Astrocyte (in vitro differentiated cells and primary cell): ENCODE measurements around the gene PIGU. TPM values are rescaled to one million over a fixed set of nuclear protein-coding genes. Genes with fewer than 3 reads are reported as not detected.

ENCODE experiments used
- DNase-seq: peaks from one replicate; pipeline ENCODE4 v3.0.0-alpha.2; 2010; ENCODE audit warnings: low read depth
- FAIRE-seq: peaks from 2 replicates; lab custom pipeline; 2011; peaks lifted over from hg19 to GRCh38; lab: Jason Lieb, UNC
- H2AFZ ChIP-seq: 2 replicates; pipeline ENCODE4 v1.6.0; 2012; ENCODE audit warnings: low read depth, low read length, inconsistent platforms
- H3K27ac ChIP-seq: 2 replicates; pipeline ENCODE4 v1.5.1; 2011; ENCODE audit warnings: low read depth, low read length, inconsistent platforms
- H3K27me3 ChIP-seq: 2 replicates; pipeline ENCODE4 v1.6.0; 2011; ENCODE audit warnings: low read length, inconsistent platforms; ENCODE audit not compliant: insufficient read depth
- H3K36me3 ChIP-seq: 2 replicates; pipeline ENCODE4 v1.5.1; 2011; ENCODE audit warnings: low read length, inconsistent platforms; ENCODE audit not compliant: insufficient read depth
- H3K4me1 ChIP-seq: 2 replicates; pipeline ENCODE4 v1.5.1; 2011; ENCODE audit warnings: low read length, inconsistent platforms; ENCODE audit not compliant: insufficient read depth
- H3K4me2 ChIP-seq: 2 replicates; pipeline ENCODE4 v1.6.0; 2012; ENCODE audit warnings: low read length, inconsistent platforms
- H3K4me3 ChIP-seq: 2 replicates; pipeline ENCODE4 v1.5.1; 2011; ENCODE audit warnings: low read depth, mild to moderate bottlenecking, low read length, inconsistent platforms; ENCODE audit not compliant: insufficient read depth
- H3K79me2 ChIP-seq: 2 replicates; pipeline ENCODE4 v1.6.0; 2012; ENCODE audit warnings: mild to moderate bottlenecking, low read length, inconsistent platforms; ENCODE audit not compliant: insufficient read depth
- H3K9ac ChIP-seq: 2 replicates; pipeline ENCODE4 v1.6.0; 2012; ENCODE audit warnings: mild to moderate bottlenecking, low read length, inconsistent platforms
- H3K9me3 ChIP-seq: 2 replicates; pipeline ENCODE4 v1.5.1; 2012; ENCODE audit warnings: low read depth, mild to moderate bottlenecking, low read length, inconsistent platforms; ENCODE audit not compliant: insufficient read depth
- H4K20me1 ChIP-seq: 2 replicates; pipeline ENCODE4 v1.6.0; 2012; ENCODE audit warnings: low read length, inconsistent platforms; ENCODE audit not compliant: insufficient read depth
- H3K27ac Mint-ChIP-seq: one replicate; pipeline ENCODE4 v1.8.0; 2021; ENCODE audit warnings: mild to moderate bottlenecking, mixed read lengths; ENCODE audit not compliant: unreplicated experiment
- H3K27me3 Mint-ChIP-seq: one replicate; pipeline ENCODE4 v1.8.0; 2021; ENCODE audit warnings: low read depth, mixed read lengths; ENCODE audit not compliant: unreplicated experiment
- H3K36me3 Mint-ChIP-seq: one replicate; pipeline ENCODE4 v1.8.0; 2021; ENCODE audit warnings: low read depth, mixed read lengths; ENCODE audit not compliant: unreplicated experiment
- H3K4me1 Mint-ChIP-seq: one replicate; pipeline ENCODE4 v1.8.0; 2021; ENCODE audit warnings: low read depth, mixed read lengths; ENCODE audit not compliant: unreplicated experiment
- H3K4me3 Mint-ChIP-seq: one replicate; pipeline ENCODE4 v1.8.0; 2021; ENCODE audit warnings: mild to moderate bottlenecking, moderate library complexity, mixed read lengths; ENCODE audit not compliant: unreplicated experiment
- H3K9me3 Mint-ChIP-seq: one replicate; pipeline ENCODE4 v1.8.0; 2021; ENCODE audit warnings: mild to moderate bottlenecking, mixed read lengths; ENCODE audit not compliant: unreplicated experiment
- EZH2 ChIP-seq: IDR thresholded peaks from 2 replicates; pipeline ENCODE4 v1.6.1; 2012; ENCODE audit warnings: mild to moderate bottlenecking, low read length, inconsistent platforms; ENCODE audit not compliant: insufficient read depth
- total RNA-seq: library from RNA; stranded (reverse); gene quantifications from 2 replicates; pipeline ENCODE4 v1.2.1, GENCODE V29; 2021
- TF ChIP-seq, protein P1 (sequence below): IDR thresholded peaks from 2 replicates; pipeline ENCODE4 v1.5.1; 2011; ENCODE audit warnings: low read depth, mild to moderate bottlenecking, inconsistent platforms, low read length, moderate library complexity; ENCODE audit not compliant: insufficient read depth

Gene PIGU
- total RNA-seq, 1 donor from 2014 or later = 16.7 TPM

DNA sequence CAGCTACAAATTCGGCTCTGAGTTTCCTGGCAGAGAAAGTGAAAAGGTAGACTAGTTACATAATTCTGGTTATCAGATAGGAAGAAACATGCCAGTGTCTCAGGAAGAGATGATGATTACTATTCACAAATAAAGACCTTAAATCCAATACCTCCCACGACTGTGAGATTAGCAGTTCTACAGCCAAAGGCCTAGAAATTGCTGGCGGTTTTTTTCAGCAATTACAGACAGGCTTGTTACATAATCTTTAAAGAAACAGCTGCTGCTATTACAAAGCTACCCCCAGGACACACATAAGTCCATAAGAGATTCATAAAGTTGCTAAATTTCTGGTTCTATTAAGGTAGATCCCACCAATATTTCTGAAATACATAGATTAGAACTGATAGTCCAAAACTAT is 40.2 kb downstream of the PIGU start:
- no peaks in the 10 kb centered on the region for H3K27me3 ChIP-seq
- H2AFZ ChIP-seq = no peak overlapping the region
- H3K9me3 ChIP-seq = no peaks in the 10 kb centered on the region
- no peak overlapping the region for H3K4me2 ChIP-seq
- H3K27ac Mint-ChIP-seq = no peak overlapping the region
- H3K9ac ChIP-seq = no peak overlapping the region
- H3K79me2 ChIP-seq = no peaks in the 10 kb centered on the region
- H3K4me3 Mint-ChIP-seq = no peak overlapping the region
- no peak for DNase-seq
- FAIRE-seq = no peak
- TF ChIP-seq EZH2 = no peak
- TF ChIP-seq, protein P1, sequence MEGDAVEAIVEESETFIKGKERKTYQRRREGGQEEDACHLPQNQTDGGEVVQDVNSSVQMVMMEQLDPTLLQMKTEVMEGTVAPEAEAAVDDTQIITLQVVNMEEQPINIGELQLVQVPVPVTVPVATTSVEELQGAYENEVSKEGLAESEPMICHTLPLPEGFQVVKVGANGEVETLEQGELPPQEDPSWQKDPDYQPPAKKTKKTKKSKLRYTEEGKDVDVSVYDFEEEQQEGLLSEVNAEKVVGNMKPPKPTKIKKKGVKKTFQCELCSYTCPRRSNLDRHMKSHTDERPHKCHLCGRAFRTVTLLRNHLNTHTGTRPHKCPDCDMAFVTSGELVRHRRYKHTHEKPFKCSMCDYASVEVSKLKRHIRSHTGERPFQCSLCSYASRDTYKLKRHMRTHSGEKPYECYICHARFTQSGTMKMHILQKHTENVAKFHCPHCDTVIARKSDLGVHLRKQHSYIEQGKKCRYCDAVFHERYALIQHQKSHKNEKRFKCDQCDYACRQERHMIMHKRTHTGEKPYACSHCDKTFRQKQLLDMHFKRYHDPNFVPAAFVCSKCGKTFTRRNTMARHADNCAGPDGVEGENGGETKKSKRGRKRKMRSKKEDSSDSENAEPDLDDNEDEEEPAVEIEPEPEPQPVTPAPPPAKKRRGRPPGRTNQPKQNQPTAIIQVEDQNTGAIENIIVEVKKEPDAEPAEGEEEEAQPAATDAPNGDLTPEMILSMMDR = no peak
- H3K36me3 ChIP-seq = peaks cover 3% of the 10 kb centered on the region
- H4K20me1 ChIP-seq = no peaks in the 10 kb centered on the region
- H3K27me3 Mint-ChIP-seq = no peaks in the 10 kb centered on the region
- peaks cover 3% of the 10 kb centered on the region for H3K4me1 Mint-ChIP-seq
- peaks cover 3% of the 10 kb centered on the region for H3K36me3 Mint-ChIP-seq
- no peaks in the 10 kb centered on the region for H3K9me3 Mint-ChIP-seq
- H3K27ac ChIP-seq = no peak overlapping the region
- H3K4me1 ChIP-seq = no peaks in the 10 kb centered on the region
- H3K4me3 ChIP-seq = no peak overlapping the region

DNA sequence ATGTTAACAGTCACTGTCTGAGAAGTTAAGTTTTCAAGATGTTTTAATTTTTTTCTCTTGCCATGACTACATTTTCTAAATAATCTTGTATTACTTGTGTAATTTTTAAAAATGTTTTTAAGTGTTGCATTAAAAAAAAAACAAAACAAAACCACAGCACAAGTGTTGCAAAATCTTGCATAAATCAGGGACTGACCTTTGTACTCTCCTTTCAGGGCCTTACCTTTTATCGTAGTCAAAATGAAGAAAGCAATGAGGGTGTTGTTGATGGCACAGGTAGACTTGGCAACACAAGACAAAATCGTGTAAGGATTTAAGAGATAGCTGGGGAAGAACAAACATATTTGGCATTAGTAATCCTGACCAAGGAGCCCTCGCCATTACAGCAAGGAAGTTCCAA is 42.5 kb downstream of the PIGU start:
- Mint-ChIP-seq H3K27me3 (no peaks in the 10 kb centered on the region), H3K9me3 (no peaks in the 10 kb centered on the region), H3K36me3 (peaks cover 6% of the 10 kb centered on the region), H3K27ac (no peak overlapping the region), H3K4me1 (no peaks in the 10 kb centered on the region), H3K4me3 (no peak overlapping the region)
- Histone ChIP-seq H3K4me1 (no peaks in the 10 kb centered on the region), H3K27me3 (no peaks in the 10 kb centered on the region), H3K27ac (no peak overlapping the region), H3K9me3 (no peaks in the 10 kb centered on the region), H3K4me3 (no peak overlapping the region), H3K36me3 (peaks cover 3% of the 10 kb centered on the region), H3K79me2 (no peaks in the 10 kb centered on the region), H4K20me1 (no peaks in the 10 kb centered on the region), H3K9ac (no peak overlapping the region), H2AFZ (no peak overlapping the region), H3K4me2 (no peak overlapping the region)
- DNase-seq = no peak
- FAIRE-seq = no peak
- TF ChIP-seq, protein P1 = no peak
- TF ChIP-seq EZH2 = no peak

DNA sequence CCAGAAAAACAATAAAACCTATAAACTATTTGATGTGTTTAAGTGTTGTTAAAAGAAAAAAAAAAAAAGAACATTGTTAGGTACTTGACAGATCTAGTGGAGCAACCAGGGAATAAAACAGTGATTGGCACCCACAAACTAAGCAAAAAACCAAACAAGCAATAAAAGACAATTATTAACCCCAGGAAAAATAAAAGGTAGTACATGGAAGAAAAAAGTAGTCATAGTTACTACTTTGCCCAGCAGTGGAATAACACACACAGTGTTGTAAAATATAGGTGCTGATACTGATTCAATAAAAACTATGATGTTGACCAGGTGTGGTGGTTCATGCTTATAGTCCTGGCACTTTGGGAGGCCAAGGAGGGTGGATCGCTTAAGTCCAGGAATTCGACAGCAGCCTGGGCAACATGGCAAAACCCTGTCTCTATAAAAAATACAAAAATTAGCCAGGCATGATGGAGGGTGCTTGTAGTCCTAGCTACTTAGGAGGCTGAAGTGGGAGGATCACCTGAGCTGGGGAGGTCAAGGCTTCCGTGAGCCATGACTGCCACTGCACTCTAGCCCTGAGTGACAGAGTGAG is 43.9 kb downstream of the PIGU start:
- TF ChIP-seq, protein P1 = no peak
- TF ChIP-seq EZH2 = no peak
- DNase-seq = no peak
- no peak overlapping the region for H3K4me3 ChIP-seq
- Mint-ChIP-seq H3K9me3 (no peaks in the 10 kb centered on the region), H3K27ac (no peak overlapping the region), H3K4me1 (no peaks in the 10 kb centered on the region), H3K36me3 (peaks cover 10% of the 10 kb centered on the region), H3K27me3 (no peaks in the 10 kb centered on the region), H3K4me3 (no peak overlapping the region)
- no peaks in the 10 kb centered on the region for H3K79me2 ChIP-seq
- no peak for FAIRE-seq
- no peaks in the 10 kb centered on the region for H4K20me1 ChIP-seq
- H3K4me2 ChIP-seq = no peak overlapping the region
- no peak overlapping the region for H3K9ac ChIP-seq
- H3K27ac ChIP-seq = no peak overlapping the region
- H3K4me1 ChIP-seq = no peaks in the 10 kb centered on the region
- H3K36me3 ChIP-seq = peaks cover 3% of the 10 kb centered on the region
- no peak overlapping the region for H2AFZ ChIP-seq
- no peaks in the 10 kb centered on the region for H3K9me3 ChIP-seq
- no peaks in the 10 kb centered on the region for H3K27me3 ChIP-seq
